ENCODE measurements around the gene THRB. TPM values are rescaled to one million over a fixed set of nuclear protein-coding genes. Genes with fewer than 3 reads are reported as not detected.

The THRB gene
- total and polyA plus RNA-seq, 8 donors = 2.1 to 12.4 (median 7.8) TPM

DNA sequence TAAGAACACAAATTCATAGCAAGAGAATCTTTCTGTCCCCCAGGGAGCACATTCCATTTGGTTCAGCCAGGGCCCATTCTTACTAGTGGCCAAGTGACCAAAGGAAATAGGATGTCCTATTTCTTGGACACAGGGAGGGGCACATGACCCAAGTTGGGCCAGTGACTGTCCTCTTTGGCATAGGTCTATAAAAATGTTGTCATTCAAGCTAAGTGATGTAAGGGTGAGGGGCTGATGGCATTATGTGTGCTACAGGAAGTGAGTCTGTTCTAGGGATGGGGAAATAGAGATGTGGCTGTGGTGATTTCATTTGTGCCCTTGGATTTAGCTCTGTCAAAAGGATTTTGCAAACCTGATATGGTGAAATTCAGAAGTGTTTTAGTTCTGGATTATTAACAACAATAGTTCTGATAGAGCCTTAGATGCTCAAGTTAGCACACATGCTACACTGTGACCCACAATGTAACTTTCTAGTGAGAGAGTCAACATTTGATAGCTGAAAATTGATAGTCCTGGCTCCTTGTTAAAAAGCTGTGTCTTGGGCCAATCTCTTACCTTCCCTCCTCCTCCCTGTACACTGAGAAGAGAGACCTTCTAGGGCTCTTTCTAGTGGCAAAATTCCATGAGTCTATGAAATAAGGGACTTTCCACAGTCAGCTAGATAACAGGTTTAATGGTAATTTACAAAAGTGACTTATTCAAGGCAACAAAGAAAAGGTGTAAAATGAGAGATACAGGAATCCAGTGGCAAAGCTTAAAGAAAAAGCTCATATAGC is 117.2 kb downstream of the THRB start:
- no peaks in the 10 kb centered on the region for H3K36me3 ChIP-seq
- no peaks in the 10 kb centered on the region for H3K9me3 ChIP-seq
- intact Hi-C loops (cut with DNase I) = no loop called here
- ATAC-seq = peak; percentile 30 to 68 (median 54)
- no peak for DNase-seq
- FAIRE-seq = no peak
- H3K4me3 ChIP-seq = no peak overlapping the region
- TF ChIP-seq CTCF (IDR thresholded peaks at IDR 0.05) = no peak
- peaks cover 15 to 57% (median 44%) of the 10 kb centered on the region in 3 donors for H3K4me1 ChIP-seq
- no peaks in the 10 kb centered on the region for H3K27me3 ChIP-seq
- H3K27ac ChIP-seq = peak overlapping the region in 2 of 4 donors; percentile 31 to 49

DNA sequence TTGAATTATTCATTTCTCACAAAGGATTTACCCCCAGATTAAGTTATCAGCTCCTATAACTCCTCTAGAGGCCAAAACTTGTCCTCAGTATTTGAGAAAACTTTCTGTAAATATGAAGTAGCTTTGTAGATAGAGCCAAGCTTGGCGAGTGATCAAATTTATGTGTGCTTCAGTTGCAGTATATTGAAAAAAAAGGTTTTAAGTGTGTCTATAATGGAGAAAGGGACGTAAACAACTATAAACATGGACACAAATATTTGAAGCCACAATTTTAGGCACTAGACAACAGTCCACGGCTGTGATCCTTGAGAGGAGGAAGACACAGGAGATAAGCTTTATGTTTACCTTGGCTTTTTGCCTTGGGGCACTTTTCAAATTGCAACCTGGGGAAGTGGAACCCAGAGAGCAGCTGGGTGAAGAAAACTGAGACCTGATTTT is 118.7 kb downstream of the THRB start:
- peak; percentile 25 to 73 (median 48) for ATAC-seq
- no peak for TF ChIP-seq CTCF (IDR thresholded peaks at IDR 0.05)
- H3K27me3 ChIP-seq = no peaks in the 10 kb centered on the region
- 24 to 30% methylated on average over 3 of the region's 3 CpGs for WGBS, 2 donors
- no peak for FAIRE-seq
- peaks cover 17 to 62% (median 48%) of the 10 kb centered on the region in 3 donors for H3K4me1 ChIP-seq
- peak overlapping the region in 2 of 4 donors; percentile 31 to 48 for H3K27ac ChIP-seq
- intact Hi-C loops (cut with DNase I) = no loop called here
- no peaks in the 10 kb centered on the region for H3K36me3 ChIP-seq
- H3K9me3 ChIP-seq = no peaks in the 10 kb centered on the region
- peak in 1 of 6 donors; percentile 54 for DNase-seq
- no peak overlapping the region for H3K4me3 ChIP-seq

DNA sequence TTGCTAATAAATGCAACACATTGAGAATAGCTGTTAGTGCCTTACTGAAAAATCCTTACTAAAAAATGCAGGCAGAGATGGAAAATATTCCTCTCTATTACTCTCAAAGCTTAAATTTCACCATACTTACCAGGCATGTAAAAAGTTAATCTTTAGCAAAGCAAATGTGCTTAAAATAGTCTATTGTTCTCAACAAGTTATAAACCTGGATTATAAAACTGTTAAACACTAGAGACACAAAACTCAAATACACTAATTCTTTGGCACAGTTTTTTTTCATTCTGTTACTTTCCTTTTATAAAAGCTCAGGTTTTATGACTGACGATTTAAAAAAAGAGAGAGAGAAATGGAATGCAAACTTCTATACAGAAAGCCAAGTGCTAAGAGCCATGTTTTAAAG is 119.8 kb downstream of the THRB start:
- Histone ChIP-seq H3K27ac (peak overlapping the region in 1 of 4 donors; percentile 28), H3K4me3 (no peak overlapping the region), H3K9me3 (no peaks in the 10 kb centered on the region), H3K36me3 (no peaks in the 10 kb centered on the region), H3K27me3 (no peaks in the 10 kb centered on the region), H3K4me1 (peaks cover 17 to 67% (median 55%) of the 10 kb centered on the region in 3 donors)
- intact Hi-C loops (cut with DNase I) = no loop called here
- FAIRE-seq (no peak), DNase-seq (no peak), ATAC-seq (no peak)
- TF ChIP-seq CTCF (IDR thresholded peaks at IDR 0.05) = no peak
- WGBS, 2 donors = 4 to 6% methylated on average over 1 of the region's 1 CpG

DNA sequence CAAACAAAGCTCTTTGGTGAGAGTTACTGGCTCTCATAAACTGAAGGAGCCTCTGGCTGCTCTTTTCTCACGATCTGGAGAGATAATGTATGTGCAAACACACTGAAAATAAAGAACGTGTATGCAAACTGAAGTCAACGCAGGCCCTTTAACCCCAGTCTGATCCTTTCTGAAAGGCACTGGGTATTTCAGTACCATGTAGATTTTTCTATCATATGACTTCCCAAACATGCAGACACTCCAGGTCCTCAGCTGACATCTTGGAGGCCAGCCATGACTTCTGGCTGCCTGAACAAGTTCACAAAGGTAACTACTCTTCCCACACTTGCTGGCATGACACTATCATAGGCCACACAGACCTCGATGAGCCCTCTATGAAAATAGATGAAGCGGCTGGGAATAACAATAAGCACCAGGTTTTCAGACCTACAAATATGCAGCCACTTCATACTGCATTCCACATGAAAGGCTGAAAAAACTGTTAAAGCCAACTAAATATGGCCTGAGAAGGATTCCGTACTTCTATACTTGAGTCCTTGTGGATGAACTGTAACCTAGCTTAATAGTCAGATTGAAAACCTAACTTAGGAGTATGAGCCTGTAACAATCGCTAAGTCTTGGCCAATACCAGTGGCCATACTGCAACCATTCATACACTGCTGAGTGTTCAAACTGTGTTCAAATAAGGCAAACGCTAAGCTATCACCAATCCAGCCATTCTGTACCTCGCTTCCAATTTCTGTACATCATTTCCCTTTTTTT is 121.3 kb downstream of the THRB start:
- Histone ChIP-seq H3K27me3 (no peaks in the 10 kb centered on the region), H3K9me3 (no peaks in the 10 kb centered on the region), H3K27ac (peak overlapping the region in 2 of 4 donors; percentile 51 to 59), H3K4me3 (no peak overlapping the region), H3K4me1 (peaks cover 12 to 61% (median 54%) of the 10 kb centered on the region in 3 donors), H3K36me3 (no peaks in the 10 kb centered on the region)
- no peak for TF ChIP-seq CTCF (IDR thresholded peaks at IDR 0.05)
- DNase-seq = peak in 5 of 6 donors; percentile 22 to 68 (median 43)
- intact Hi-C loops (cut with DNase I) = no loop called here
- FAIRE-seq = no peak
- WGBS, 2 donors = 56 to 65% methylated on average over 9 of the region's 9 CpGs
- peak; percentile 38 to 68 (median 58) for ATAC-seq
